ENCODE data around the gene KAZN. TPM values are rescaled to one million over a fixed set of nuclear protein-coding genes. Genes with fewer than 3 reads are reported as not detected.

The KAZN gene
- total RNA-seq, 3 donors from 2014 or later = 0.35 to 1.7 (median 1.2) TPM

DNA sequence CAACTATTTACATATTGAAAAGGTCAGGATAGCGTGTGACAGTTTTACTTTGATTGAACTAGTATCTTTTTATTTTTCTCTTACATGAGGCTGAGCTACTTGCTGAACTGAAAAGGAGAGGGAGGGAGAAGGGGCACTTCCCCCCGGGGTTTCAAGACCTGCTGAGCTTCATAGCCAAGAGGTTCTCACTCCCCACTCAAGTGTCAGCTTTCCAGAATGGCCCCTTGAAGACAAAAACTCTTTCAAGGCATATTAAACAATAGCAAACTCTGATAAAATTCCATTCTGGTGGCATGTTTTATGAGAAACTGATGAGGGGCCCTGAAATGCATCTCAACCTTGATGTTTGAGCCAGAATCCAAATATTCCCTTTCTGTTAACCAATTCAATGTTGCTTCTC is 143.0 kb downstream of the KAZN start:
- H3K4me3 Mint-ChIP-seq = no peak overlapping the region
- no peaks in the 10 kb centered on the region for H3K9me3 Mint-ChIP-seq
- no peaks in the 10 kb centered on the region for H3K36me3 Mint-ChIP-seq (ENCODE audit: insufficient read depth)
- no peak for DNase-seq
- no peaks in the 10 kb centered on the region for H3K4me1 Mint-ChIP-seq (ENCODE audit: low read depth)
- no peak for ATAC-seq
- H3K27me3 Mint-ChIP-seq (ENCODE audit: low read depth) = peaks cover 41% of the 10 kb centered on the region

DNA sequence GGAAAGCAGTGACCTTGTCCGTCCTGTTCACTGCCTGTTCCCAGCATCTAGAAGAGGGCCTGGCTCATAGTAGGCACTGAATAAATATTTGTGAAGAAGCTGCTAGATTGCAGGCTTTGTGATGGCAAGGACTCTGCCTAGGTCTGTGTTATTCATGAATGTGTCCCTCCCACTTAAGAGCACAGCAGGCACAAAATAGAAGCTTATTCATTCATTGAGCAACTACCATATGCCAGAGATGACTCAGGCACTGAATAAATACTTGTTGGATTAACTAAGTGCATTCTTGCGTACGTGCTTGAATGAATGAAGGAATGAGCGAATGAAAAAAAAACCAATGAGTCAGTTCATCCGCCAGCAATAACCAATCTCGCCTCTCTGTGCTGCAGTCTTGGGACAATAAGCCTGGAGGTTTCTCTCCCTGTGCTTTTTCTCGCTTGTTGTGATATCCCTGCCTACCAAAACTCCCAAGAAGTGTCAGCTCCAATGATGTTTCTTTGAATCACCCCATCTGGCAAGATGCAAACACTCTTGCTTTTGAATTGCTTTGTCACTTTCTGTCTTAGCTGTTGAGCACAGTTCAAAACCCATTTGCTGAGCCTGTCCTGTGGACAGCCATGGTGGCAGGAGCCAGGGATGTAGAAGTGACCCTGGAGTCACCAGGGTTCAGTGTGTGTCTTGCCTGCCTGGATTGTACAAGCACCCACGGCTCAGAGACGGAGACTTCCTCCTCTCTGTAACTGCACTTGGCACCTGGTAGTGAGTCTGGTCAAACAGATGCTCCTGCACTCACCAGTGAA is 143.9 kb downstream of the KAZN start:
- Mint-ChIP-seq H3K9me3 (no peaks in the 10 kb centered on the region), H3K27me3 (ENCODE audit: low read depth) (peaks cover 33% of the 10 kb centered on the region), H3K4me3 (no peak overlapping the region), H3K36me3 (ENCODE audit: insufficient read depth) (no peaks in the 10 kb centered on the region), H3K4me1 (ENCODE audit: low read depth) (no peaks in the 10 kb centered on the region)
- ATAC-seq = no peak
- DNase-seq = no peak

GRCh38 chr1:14743368-14743767 is 144.9 kb downstream of the KAZN start:
- H3K36me3 Mint-ChIP-seq (ENCODE audit: insufficient read depth) = no peaks in the 10 kb centered on the region
- no peaks in the 10 kb centered on the region for H3K9me3 Mint-ChIP-seq

DNA sequence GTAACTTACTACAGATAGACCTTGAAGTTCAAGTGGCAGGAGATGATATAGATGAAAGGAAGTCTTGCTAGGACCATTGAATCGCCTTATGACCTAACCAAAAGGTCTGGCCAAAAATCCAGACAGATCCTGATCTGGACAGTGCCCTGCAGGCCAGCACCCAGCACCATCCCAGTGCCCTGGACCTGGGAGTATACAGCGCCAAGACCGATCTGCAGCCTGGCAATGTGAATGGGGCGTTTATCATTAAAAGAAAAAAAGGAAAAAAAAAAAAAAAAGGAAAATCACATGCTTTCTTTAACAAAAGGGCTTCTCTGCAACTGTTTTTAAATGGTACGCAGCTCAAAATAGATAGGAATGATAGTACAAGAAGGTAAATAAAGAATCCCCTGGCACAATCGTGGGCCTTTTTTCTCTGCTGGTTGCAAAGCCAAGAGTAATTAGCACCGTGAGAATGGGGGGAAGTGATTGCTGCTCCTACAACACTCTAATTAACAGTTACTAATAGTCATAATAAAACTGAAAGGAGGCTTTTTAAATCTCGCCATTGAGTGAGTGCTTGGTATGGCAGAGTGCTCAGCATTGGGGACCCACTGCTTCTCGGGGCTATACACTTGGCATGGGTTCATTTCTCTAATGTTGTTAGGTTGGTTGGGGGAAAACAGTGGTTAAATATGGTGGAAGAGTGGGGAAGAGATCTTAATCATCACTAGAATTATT is 146.7 kb downstream of the KAZN start:
- no peak overlapping the region for H3K4me3 Mint-ChIP-seq
- DNase-seq = no peak
- ATAC-seq = no peak
- peaks cover 23% of the 10 kb centered on the region for H3K27me3 Mint-ChIP-seq (ENCODE audit: low read depth)
- no peaks in the 10 kb centered on the region for H3K9me3 Mint-ChIP-seq
- H3K4me1 Mint-ChIP-seq (ENCODE audit: low read depth) = no peaks in the 10 kb centered on the region
- H3K36me3 Mint-ChIP-seq (ENCODE audit: insufficient read depth) = no peaks in the 10 kb centered on the region

More at GRCh38 chr1:14743368-14743767, 144.9 kb downstream of the KAZN start:
- Mint-ChIP-seq H3K4me3 (no peak overlapping the region), H3K27me3 (ENCODE audit: low read depth) (peaks cover 32% of the 10 kb centered on the region), H3K4me1 (ENCODE audit: low read depth) (no peaks in the 10 kb centered on the region)
- ATAC-seq (no peak), DNase-seq (no peak)

DNA sequence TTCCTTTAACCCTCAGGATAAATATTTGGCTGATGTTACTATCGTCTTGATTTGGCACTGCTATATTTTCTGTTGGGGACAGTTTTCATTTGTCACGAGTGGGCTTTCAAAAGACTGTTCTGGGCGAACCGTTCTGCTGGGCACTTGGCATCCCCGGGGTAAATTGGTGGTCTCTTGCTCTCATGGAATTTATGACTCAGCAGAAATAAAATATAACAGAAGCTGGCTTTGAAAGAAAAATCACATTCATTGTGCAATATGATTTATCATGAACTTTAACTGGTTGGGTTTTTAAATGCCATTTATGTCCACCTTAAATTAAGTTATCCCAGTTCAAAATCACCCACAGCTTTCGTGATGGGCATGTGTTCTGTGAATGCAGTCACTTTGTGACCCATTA is 147.3 kb downstream of the KAZN start:
- Mint-ChIP-seq H3K4me3 (no peak overlapping the region), H3K4me1 (ENCODE audit: low read depth) (no peaks in the 10 kb centered on the region), H3K9me3 (no peaks in the 10 kb centered on the region), H3K36me3 (ENCODE audit: insufficient read depth) (no peaks in the 10 kb centered on the region), H3K27me3 (ENCODE audit: low read depth) (peaks cover 16% of the 10 kb centered on the region)
- ATAC-seq (no peak), DNase-seq (no peak)

DNA sequence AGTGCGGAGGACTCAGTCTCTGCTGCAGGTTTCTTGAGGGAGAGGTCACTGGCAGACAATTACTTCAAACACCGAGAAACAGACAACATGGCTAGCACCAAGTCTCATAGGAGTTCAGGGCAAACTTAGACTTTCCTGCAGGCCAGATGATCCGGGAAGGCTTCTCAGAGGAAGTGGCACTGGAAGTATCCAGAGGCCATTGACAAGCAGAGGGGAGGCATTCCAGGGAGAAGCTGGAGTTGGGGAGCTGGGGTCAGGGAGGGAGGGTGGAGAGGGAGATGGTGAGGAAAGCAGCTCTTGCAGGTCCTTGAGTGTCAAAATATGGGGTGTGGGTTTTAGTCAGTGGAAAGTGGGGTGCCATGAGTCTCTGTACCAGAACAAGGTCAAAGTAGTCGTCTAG is 147.9 kb downstream of the KAZN start:
- H3K9me3 Mint-ChIP-seq = no peaks in the 10 kb centered on the region
- ATAC-seq (no peak), DNase-seq (no peak)
- no peak overlapping the region for H3K4me3 Mint-ChIP-seq
- no peaks in the 10 kb centered on the region for H3K4me1 Mint-ChIP-seq (ENCODE audit: low read depth)
- H3K36me3 Mint-ChIP-seq (ENCODE audit: insufficient read depth) = no peaks in the 10 kb centered on the region
- H3K27me3 Mint-ChIP-seq (ENCODE audit: low read depth) = peaks cover 12% of the 10 kb centered on the region

- Mint-ChIP-seq H3K4me1 (ENCODE audit: low read depth) (no peaks in the 10 kb centered on the region), H3K9me3 (no peaks in the 10 kb centered on the region), H3K4me3 (no peak overlapping the region), H3K27me3 (ENCODE audit: low read depth) (no peaks in the 10 kb centered on the region), H3K36me3 (ENCODE audit: insufficient read depth) (no peaks in the 10 kb centered on the region)
- ATAC-seq = no peak
- no peak for DNase-seq
Measured at GRCh38 chr1:14748151-14748550, 149.7 kb downstream of the KAZN start.

GRCh38 chr1:14748977-14749376 is 150.5 kb downstream of the KAZN start:
- Mint-ChIP-seq H3K4me3 (no peak overlapping the region), H3K36me3 (ENCODE audit: insufficient read depth) (no peaks in the 10 kb centered on the region), H3K9me3 (no peaks in the 10 kb centered on the region), H3K4me1 (ENCODE audit: low read depth) (no peaks in the 10 kb centered on the region), H3K27me3 (ENCODE audit: low read depth) (no peaks in the 10 kb centered on the region)
- no peak for DNase-seq
- no peak for ATAC-seq

DNA sequence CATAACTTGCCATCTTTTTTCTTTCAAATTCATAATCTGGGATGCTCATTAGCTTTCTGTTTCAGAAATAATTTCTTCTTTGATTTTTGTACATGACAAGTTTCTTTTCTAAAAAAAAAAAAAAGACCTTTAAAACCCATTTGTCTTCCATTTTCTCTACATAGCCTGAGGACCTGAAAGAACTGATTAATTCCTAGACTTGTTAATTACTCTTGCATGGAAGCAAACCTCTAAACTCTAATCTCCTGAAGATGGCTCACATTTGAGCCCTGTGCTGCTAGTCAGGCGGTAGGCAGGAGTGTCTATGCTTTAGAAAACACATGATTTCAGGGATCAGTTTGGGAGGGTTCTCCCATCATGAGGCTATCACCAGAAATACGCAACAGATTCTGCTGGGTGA is 152.0 kb downstream of the KAZN start:
- H3K4me1 Mint-ChIP-seq (ENCODE audit: low read depth) = no peaks in the 10 kb centered on the region
- no peaks in the 10 kb centered on the region for H3K27me3 Mint-ChIP-seq (ENCODE audit: low read depth)
- no peaks in the 10 kb centered on the region for H3K9me3 Mint-ChIP-seq
- H3K36me3 Mint-ChIP-seq (ENCODE audit: insufficient read depth) = no peaks in the 10 kb centered on the region
- DNase-seq (no peak), ATAC-seq (no peak)
- no peak overlapping the region for H3K4me3 Mint-ChIP-seq

DNA sequence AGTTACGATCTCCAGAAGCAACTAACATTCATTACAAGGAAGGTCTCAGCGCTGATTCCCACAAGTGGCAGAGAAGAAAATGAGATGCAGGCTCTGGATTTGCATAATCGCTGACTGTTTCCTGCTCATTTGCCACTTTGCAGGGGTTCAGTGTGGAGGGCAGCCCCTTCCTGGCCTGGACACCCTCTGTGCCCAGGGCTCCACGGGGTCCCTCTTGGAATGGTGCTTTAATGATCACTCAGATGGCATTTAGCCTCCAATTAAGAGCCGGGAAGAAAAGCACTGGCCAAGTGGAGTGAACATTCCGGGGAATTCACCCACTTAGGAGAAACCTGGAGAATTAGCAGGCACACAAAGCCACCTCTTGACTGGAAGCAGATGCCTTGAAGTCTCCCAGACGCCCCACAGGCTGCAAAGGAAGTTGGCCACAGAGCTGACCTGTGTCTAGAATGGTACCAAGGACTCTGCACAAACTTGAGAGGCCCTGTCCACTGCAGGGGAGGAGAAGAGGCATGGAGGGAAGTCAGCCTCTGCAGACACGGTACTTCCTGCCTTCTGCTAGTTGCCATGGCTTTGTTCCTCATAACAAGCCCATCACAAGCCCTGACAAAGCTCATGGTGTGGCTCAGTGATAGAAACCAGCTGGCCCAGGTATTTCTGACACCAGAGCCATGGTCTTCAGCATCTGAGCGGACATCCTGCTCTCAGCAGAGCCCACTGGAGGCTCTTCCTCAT is 157.2 kb downstream of the KAZN start:
- Mint-ChIP-seq H3K9me3 (no peaks in the 10 kb centered on the region), H3K27me3 (ENCODE audit: low read depth) (peaks cover 4% of the 10 kb centered on the region), H3K36me3 (ENCODE audit: insufficient read depth) (no peaks in the 10 kb centered on the region), H3K4me1 (ENCODE audit: low read depth) (no peaks in the 10 kb centered on the region), H3K4me3 (no peak overlapping the region)
- ATAC-seq (no peak), DNase-seq (no peak)

DNA sequence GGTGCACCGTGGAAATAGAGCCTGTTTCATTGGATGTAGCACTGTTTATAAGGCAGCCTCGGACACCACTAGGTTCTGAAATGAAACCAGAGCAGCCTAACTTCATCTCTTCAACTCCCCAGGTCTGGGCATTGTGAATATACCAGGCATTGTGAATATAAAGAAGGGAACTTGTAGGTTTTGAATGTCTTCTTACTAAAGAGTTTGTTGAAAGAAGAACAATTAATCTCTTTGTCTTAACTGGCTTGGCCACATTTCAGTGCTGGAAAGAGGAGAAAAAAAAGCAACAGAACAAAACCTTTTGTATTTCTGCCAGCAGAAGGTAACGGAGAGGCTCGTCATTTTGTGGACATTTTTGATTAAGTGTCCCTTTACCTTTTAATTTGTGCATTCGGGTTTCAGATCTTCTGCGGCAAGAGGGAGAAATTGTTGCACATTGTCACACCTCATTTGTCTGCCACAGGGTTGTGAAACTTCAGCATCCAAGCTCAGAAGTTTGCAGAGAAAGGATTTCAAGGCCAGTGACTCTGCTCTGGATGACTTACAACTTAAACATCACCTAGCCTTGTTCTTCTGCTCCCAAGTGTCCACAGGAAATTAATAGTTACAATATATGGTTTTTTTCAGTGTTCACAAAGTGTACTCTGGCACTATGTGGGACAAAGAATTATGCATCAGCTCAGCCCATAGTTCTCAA is 158.3 kb downstream of the KAZN start:
- DNase-seq (no peak), ATAC-seq (no peak)
- H3K9me3 Mint-ChIP-seq = no peaks in the 10 kb centered on the region
- H3K36me3 Mint-ChIP-seq (ENCODE audit: insufficient read depth) = no peaks in the 10 kb centered on the region
- no peaks in the 10 kb centered on the region for H3K4me1 Mint-ChIP-seq (ENCODE audit: low read depth)
- H3K27me3 Mint-ChIP-seq (ENCODE audit: low read depth) = peaks cover 4% of the 10 kb centered on the region
- no peak overlapping the region for H3K4me3 Mint-ChIP-seq

DNA sequence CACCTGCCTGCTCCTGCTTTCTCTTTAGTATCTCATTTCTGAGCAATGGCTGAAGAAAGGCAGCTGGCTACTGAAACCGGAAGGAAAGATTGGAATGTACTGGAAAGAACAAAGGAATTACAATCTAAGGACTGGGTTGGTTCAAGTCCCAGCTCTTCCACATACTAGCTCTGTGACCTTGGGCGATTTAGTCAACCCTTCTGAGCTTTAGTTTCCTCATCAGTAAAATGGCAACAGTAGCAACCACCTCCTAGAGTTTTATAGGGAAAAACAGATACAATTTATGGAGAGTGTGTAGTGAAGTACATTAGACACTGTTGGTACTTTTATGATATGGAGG is 158.8 kb downstream of the KAZN start:
- no peak for DNase-seq
- H3K4me3 Mint-ChIP-seq = no peak overlapping the region
- no peaks in the 10 kb centered on the region for H3K36me3 Mint-ChIP-seq (ENCODE audit: insufficient read depth)
- peaks cover 7% of the 10 kb centered on the region for H3K27me3 Mint-ChIP-seq (ENCODE audit: low read depth)
- no peak for ATAC-seq
- no peaks in the 10 kb centered on the region for H3K9me3 Mint-ChIP-seq
- no peaks in the 10 kb centered on the region for H3K4me1 Mint-ChIP-seq (ENCODE audit: low read depth)

DNA sequence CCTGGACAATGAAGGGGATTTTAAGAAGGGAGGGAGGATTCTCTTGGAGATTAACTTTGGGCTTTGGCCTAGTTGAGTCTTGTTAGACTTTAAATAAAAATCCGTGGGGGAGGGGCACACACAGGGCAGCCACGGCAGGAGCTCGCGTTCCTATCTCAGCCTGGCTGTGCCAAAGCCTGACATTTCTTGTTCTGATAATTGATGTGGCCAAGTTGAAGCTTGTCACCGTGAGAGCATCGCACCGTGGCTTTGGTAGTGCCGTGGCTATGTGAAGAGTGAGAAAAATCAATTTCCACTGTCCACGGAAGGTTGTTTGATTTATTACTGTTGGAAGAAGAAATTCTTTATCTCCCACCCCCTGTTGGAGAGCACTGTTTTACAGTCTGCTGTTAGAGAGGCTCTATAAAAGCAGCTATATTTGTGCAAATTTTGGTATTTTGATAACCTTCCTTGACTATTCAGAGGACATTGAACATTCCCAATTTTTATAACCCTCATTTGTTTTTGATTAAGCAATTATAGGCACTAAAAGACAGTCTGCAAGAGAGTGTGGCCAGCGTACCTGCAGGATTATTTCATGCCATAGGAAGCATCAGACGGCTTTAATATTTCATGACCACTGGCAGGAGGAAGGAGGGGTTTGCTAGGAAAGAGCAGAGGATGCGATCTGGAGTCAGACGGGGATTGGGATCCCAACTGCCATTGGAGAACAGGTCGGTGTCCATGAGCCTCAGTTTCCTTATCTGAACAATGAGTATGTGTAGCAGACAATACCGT is 160.7 kb downstream of the KAZN start:
- H3K9me3 Mint-ChIP-seq = no peaks in the 10 kb centered on the region
- no peaks in the 10 kb centered on the region for H3K36me3 Mint-ChIP-seq (ENCODE audit: insufficient read depth)
- no peak for DNase-seq
- H3K27me3 Mint-ChIP-seq (ENCODE audit: low read depth) = peaks cover 11% of the 10 kb centered on the region
- H3K4me3 Mint-ChIP-seq = no peak overlapping the region
- ATAC-seq = no peak
- H3K4me1 Mint-ChIP-seq (ENCODE audit: low read depth) = no peaks in the 10 kb centered on the region

DNA sequence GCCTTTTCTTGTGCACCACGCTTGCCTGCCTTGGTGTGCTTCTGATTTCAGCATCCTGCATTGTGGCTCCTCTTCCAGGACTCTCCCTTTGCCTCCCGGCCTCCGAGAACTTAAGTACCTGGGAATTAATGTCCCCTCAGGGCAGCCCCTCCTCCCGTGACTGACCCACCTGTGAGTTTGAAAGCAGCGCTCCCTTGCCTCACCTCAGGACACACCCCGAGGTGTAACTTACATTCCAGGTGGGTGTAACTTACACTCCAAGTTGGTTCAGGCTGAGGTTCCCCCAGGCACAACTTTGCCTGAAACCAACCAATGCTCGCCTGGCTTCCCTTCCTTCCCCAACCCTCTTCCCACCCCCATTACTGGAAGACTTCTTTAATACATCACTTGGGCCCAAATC is 161.4 kb downstream of the KAZN start:
- H3K4me1 Mint-ChIP-seq (ENCODE audit: low read depth) = no peaks in the 10 kb centered on the region
- no peak for DNase-seq
- H3K27me3 Mint-ChIP-seq (ENCODE audit: low read depth) = peaks cover 11% of the 10 kb centered on the region
- no peaks in the 10 kb centered on the region for H3K9me3 Mint-ChIP-seq
- no peaks in the 10 kb centered on the region for H3K36me3 Mint-ChIP-seq (ENCODE audit: insufficient read depth)
- no peak for ATAC-seq
- H3K4me3 Mint-ChIP-seq = no peak overlapping the region
